ENCODE data around the gene MIOS.

DNA sequence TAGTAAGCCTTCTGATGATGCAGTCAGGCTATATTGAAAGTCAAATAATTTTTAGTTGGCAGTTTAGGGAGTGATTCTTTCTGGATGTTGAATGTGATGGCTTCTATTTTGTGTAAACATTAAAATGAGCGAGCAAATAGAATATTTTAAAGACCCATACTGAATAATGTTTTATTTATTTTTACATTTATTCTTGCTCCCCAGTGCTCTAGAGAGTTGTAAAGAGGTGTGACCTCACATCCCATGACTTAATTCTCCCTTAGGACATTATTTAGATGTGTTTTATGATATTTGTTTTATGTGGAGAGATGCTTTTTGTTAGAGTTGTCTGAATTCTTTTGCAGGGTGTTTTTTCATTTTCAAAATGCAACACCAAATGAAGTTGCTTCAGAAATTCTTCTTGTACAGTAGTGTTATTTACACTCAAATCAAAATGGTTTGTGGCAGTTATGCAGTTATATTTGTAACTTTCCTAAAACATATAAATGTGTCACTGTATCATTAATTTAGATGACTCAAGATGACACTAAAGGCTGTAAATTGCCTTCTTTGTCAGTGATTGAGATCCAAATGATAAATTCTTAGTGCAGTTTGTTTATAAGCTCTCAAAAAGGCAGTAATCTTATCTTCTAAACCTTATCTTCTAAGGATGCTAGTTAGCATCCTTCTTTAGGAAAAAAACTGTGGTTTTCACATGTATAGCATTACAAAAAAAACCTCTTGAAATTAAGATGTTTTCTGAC is 86.3 kb downstream of the MIOS start:
- TF ChIP-seq TAF1 (conservative IDR thresholded peaks at IDR 0.05): no peak
- TF ChIP-seq, protein P1, sequence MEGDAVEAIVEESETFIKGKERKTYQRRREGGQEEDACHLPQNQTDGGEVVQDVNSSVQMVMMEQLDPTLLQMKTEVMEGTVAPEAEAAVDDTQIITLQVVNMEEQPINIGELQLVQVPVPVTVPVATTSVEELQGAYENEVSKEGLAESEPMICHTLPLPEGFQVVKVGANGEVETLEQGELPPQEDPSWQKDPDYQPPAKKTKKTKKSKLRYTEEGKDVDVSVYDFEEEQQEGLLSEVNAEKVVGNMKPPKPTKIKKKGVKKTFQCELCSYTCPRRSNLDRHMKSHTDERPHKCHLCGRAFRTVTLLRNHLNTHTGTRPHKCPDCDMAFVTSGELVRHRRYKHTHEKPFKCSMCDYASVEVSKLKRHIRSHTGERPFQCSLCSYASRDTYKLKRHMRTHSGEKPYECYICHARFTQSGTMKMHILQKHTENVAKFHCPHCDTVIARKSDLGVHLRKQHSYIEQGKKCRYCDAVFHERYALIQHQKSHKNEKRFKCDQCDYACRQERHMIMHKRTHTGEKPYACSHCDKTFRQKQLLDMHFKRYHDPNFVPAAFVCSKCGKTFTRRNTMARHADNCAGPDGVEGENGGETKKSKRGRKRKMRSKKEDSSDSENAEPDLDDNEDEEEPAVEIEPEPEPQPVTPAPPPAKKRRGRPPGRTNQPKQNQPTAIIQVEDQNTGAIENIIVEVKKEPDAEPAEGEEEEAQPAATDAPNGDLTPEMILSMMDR (IDR thresholded peaks at IDR 0.05; ENCODE audit: low read depth, low read length, missing input control): no peak
- no peak for TF ChIP-seq SP1 (IDR thresholded peaks at IDR 0.05)
- TF ChIP-seq GABPA (IDR thresholded peaks at IDR 0.05 in 1 of 2, conservative IDR thresholded peaks at IDR 0.05 in 1 of 2): no peak
